Measurements from ENCODE around the gene SORCS3. TPM values are rescaled to one million over a fixed set of nuclear protein-coding genes. Genes with fewer than 3 reads are reported as not detected.

Gene SORCS3
- total and polyA plus RNA-seq, 2 of the 4 experiments (the other 2 are of a cell fraction): not detected

DNA sequence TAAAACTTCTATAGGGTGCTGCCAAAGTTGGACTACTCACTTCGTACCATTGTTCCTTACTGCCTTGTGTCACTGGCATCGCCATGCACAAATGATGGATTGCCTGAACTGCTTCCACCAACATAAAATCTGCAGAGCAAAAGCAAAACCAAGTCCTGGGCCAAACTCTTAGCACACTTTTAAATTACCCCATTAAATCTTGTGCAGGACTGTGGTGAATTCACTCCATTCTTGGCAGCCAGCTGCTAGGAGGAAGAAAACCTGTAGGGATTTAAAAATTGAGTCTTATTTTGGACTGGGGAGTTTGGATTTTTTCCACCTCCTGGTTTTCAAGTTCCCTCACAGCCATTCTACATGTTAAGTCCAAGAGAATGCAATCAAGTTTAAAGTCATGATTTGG lies 646.9 kb downstream of the SORCS3 start:
- BruUV-seq (replicated peaks): no TSS peak
- CTCF ChIA-PET: no interaction called here
- ATAC-seq (ENCODE audit: low read depth): no peak

More for the DNA sequence above, 646.9 kb downstream of the SORCS3 start:
- Histone ChIP-seq H3K27me3 (ENCODE audit: control insufficient read depth, insufficient read depth, low read length) (no peaks in the 10 kb centered on the region), H3K27ac (ENCODE audit: insufficient read depth, low read length) (no peak overlapping the region), H2BK5ac (ENCODE audit: low read depth, low read length, poor library complexity, severe bottlenecking) (no peak overlapping the region), H2AK9ac (replicated peaks; ENCODE audit: low read depth, low read length, poor library complexity) (no peak overlapping the region), H3K9me1 (ENCODE audit: insufficient read depth, low read length) (no peaks in the 10 kb centered on the region), H3K56ac (ENCODE audit: extremely low read depth, insufficient read depth, low read length) (no peak overlapping the region), H2BK120ac (ENCODE audit: low read depth, low read length) (no peak overlapping the region), H3K4ac (ENCODE audit: low read depth, low read length) (no peak overlapping the region), H3K4me1 (ENCODE audit: control insufficient read depth, insufficient read depth, low read length) (no peaks in the 10 kb centered on the region), H3K23ac (ENCODE audit: low read depth, low read length) (no peak overlapping the region), H3K9me3 (ENCODE audit: control insufficient read depth, insufficient read depth, low read length) (peaks cover 2% of the 10 kb centered on the region), H4K91ac (ENCODE audit: insufficient read depth, low read depth, low read length) (no peak overlapping the region), H4K5ac (ENCODE audit: low read depth, low read length) (no peak overlapping the region), H2AFZ (replicated peaks; ENCODE audit: low read length, poor library complexity) (no peak overlapping the region), H2AK5ac (ENCODE audit: low read depth, low read length) (no peak overlapping the region), H4K20me1 (ENCODE audit: insufficient read depth, low read length) (no peaks in the 10 kb centered on the region), H3K4me3 (ENCODE audit: insufficient read depth, low read depth, low read length) (no peak overlapping the region), H3K4me2 (ENCODE audit: low read depth, low read length) (no peak overlapping the region), H3K9ac (ENCODE audit: low read depth, low read length) (no peak overlapping the region), H3K18ac (ENCODE audit: low read depth, low read length) (no peak overlapping the region), H3K36me3 (ENCODE audit: control insufficient read depth, insufficient read depth, low read length) (no peaks in the 10 kb centered on the region), H3K79me1 (ENCODE audit: low read depth in 1 of 2, low read length in 2 of 2) (no peaks in the 10 kb centered on the region), H3K14ac (replicated peaks; ENCODE audit: low read depth, low read length) (no peak overlapping the region), H4K8ac (ENCODE audit: low read depth in 2 of 2, low read length in 2 of 2) (no peak overlapping the region), H2BK15ac (ENCODE audit: low read depth, low read length) (no peak overlapping the region), H2BK20ac (ENCODE audit: low read depth, low read length) (no peak overlapping the region)
- in situ Hi-C loops (cut with MboI; ENCODE audit: low sequenced_read_pairs) (no loop called here), intact Hi-C loops (cut with micrococcal nuclease) (no loop called here), dilution Hi-C loops (cut with HindIII; ENCODE audit: low sequenced_read_pairs, unreplicated experiment) (no loop called here)
- 0% methylated on average over 1 of the region's 2 CpGs; no CpG with 5 or more reads in 1 of the 2 experiments for WGBS, 2 experiments (ENCODE audit: extremely low coverage in 2 of 2, insufficient read length in 1 of 2)
- DNase-seq: no peak
- POLR2A ChIA-PET (ENCODE audit: unreplicated experiment): no interaction called here
- TF ChIP-seq, protein P1, sequence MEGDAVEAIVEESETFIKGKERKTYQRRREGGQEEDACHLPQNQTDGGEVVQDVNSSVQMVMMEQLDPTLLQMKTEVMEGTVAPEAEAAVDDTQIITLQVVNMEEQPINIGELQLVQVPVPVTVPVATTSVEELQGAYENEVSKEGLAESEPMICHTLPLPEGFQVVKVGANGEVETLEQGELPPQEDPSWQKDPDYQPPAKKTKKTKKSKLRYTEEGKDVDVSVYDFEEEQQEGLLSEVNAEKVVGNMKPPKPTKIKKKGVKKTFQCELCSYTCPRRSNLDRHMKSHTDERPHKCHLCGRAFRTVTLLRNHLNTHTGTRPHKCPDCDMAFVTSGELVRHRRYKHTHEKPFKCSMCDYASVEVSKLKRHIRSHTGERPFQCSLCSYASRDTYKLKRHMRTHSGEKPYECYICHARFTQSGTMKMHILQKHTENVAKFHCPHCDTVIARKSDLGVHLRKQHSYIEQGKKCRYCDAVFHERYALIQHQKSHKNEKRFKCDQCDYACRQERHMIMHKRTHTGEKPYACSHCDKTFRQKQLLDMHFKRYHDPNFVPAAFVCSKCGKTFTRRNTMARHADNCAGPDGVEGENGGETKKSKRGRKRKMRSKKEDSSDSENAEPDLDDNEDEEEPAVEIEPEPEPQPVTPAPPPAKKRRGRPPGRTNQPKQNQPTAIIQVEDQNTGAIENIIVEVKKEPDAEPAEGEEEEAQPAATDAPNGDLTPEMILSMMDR (conservative IDR thresholded peaks at IDR 0.05; ENCODE audit: low read depth, low read length): no peak
- TF ChIP-seq MXI1 (IDR thresholded peaks at IDR 0.05; ENCODE audit: borderline replicate concordance, low read depth, low read length) (no peak), USF2 (IDR thresholded peaks at IDR 0.05; ENCODE audit: low read depth, low read length) (no peak), FOS (IDR thresholded peaks at IDR 0.05; ENCODE audit: low read depth, low read length) (no peak), SMC3 (IDR thresholded peaks at IDR 0.05; ENCODE audit: low read depth, low read length) (no peak), CEBPB (IDR thresholded peaks at IDR 0.05; ENCODE audit: low read depth, low read length) (no peak), POLR2A (IDR thresholded peaks at IDR 0.05; ENCODE audit: low read depth, low read length) (no peak), MAZ (IDR thresholded peaks at IDR 0.05; ENCODE audit: borderline replicate concordance, low read depth, low read length) (no peak), RFX5 (IDR thresholded peaks at IDR 0.05; ENCODE audit: low read depth, low read length) (no peak), MAFK (IDR thresholded peaks at IDR 0.05; ENCODE audit: low read depth, low read length) (no peak), RCOR1 (IDR thresholded peaks at IDR 0.05; ENCODE audit: insufficient replicate concordance, low read length) (no peak), RAD21 (IDR thresholded peaks at IDR 0.05; ENCODE audit: low read length) (no peak), BHLHE40 (IDR thresholded peaks at IDR 0.05; ENCODE audit: low read depth, low read length) (no peak), NFE2L2 (IDR thresholded peaks at IDR 0.05; ENCODE audit: low read depth, low read length) (no peak), CHD1 (IDR thresholded peaks at IDR 0.05; ENCODE audit: low read depth, low read length) (no peak)
- TF ChIP-seq, protein P2, sequence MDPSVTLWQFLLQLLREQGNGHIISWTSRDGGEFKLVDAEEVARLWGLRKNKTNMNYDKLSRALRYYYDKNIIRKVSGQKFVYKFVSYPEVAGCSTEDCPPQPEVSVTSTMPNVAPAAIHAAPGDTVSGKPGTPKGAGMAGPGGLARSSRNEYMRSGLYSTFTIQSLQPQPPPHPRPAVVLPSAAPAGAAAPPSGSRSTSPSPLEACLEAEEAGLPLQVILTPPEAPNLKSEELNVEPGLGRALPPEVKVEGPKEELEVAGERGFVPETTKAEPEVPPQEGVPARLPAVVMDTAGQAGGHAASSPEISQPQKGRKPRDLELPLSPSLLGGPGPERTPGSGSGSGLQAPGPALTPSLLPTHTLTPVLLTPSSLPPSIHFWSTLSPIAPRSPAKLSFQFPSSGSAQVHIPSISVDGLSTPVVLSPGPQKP (IDR thresholded peaks at IDR 0.05; ENCODE audit: borderline replicate concordance, low read depth, low read length): no peak

Measured in IMR-90 (cell line).